ENCODE measurements around the gene CST9.
"Not testable (repeated sequence)": the region's sequence is repeated elsewhere in the genome, so short reads cannot be mapped to it uniquely, and the experiment has no call there.

Gene CST9

GRCh38 chr20:23601715-23602114 lies 4.0 kb downstream of the CST9 start:
- no peaks in the 10 kb centered on the region for H3K36me3 Mint-ChIP-seq
- no peaks in the 10 kb centered on the region for H3K4me1 Mint-ChIP-seq
- H3K27me3 Mint-ChIP-seq: peaks cover 9% of the 10 kb centered on the region
- CTCF ChIA-PET: interaction anchor here (1.0 to 1.5 kb wide), 3 partner anchors 10 to 911 kb away, joined by 3 to 4 read pairs (median 3); no protein-coding TSS in a partner anchor
- H3K9me3 Mint-ChIP-seq: no peaks in the 10 kb centered on the region
- no peak for DNase-seq
- no peak overlapping the region for H3K4me3 Mint-ChIP-seq
- no peak overlapping the region for H3K27ac Mint-ChIP-seq

GRCh38 chr20:23598481-23598880 lies 7.2 kb downstream of the CST9 start:
- no peak overlapping the region for H3K27ac Mint-ChIP-seq
- no peak overlapping the region for H3K4me3 Mint-ChIP-seq
- peaks cover 3% of the 10 kb centered on the region for H3K27me3 Mint-ChIP-seq
- no peaks in the 10 kb centered on the region for H3K9me3 Mint-ChIP-seq
- no peaks in the 10 kb centered on the region for H3K36me3 Mint-ChIP-seq
- no peak for DNase-seq
- CTCF ChIA-PET: no interaction called here
- H3K4me1 Mint-ChIP-seq: no peaks in the 10 kb centered on the region

- no peak for DNase-seq
- Mint-ChIP-seq H3K4me3 (no peak overlapping the region), H3K9me3 (no peaks in the 10 kb centered on the region), H3K27ac (no peak overlapping the region), H3K27me3 (no peaks in the 10 kb centered on the region), H3K4me1 (no peaks in the 10 kb centered on the region), H3K36me3 (no peaks in the 10 kb centered on the region)
- CTCF ChIA-PET: no interaction called here
These were observed 9.0 kb downstream of the CST9 start for GRCh38 chr20:23596579-23597250.

- H3K36me3 Mint-ChIP-seq: no peaks in the 10 kb centered on the region
- H3K27me3 Mint-ChIP-seq: no peaks in the 10 kb centered on the region
- no peak for DNase-seq
- CTCF ChIA-PET: no interaction called here
- no peak overlapping the region for H3K4me3 Mint-ChIP-seq
- H3K4me1 Mint-ChIP-seq: no peaks in the 10 kb centered on the region
- no peaks in the 10 kb centered on the region for H3K9me3 Mint-ChIP-seq
- no peak overlapping the region for H3K27ac Mint-ChIP-seq
These were observed 9.8 kb downstream of the CST9 start for GRCh38 chr20:23595941-23596340.

- Mint-ChIP-seq H3K4me1 (no peaks in the 10 kb centered on the region), H3K27me3 (peaks cover 6% of the 10 kb centered on the region), H3K9me3 (peaks cover 2% of the 10 kb centered on the region), H3K4me3 (no peak overlapping the region), H3K36me3 (no peaks in the 10 kb centered on the region), H3K27ac (no peak overlapping the region)
- DNase-seq: no peak
- CTCF ChIA-PET: no interaction called here
These were observed 17.0 kb downstream of the CST9 start for GRCh38 chr20:23588434-23589403.

- CTCF ChIA-PET: no interaction called here
- Mint-ChIP-seq H3K4me1 (no peaks in the 10 kb centered on the region), H3K27ac (no peak overlapping the region), H3K27me3 (peaks cover 6% of the 10 kb centered on the region), H3K9me3 (peaks cover 2% of the 10 kb centered on the region), H3K36me3 (no peaks in the 10 kb centered on the region), H3K4me3 (no peak overlapping the region)
- DNase-seq: no peak
These were observed 18.1 kb downstream of the CST9 start for GRCh38 chr20:23587631-23588030.

- no peak for DNase-seq
- no peak overlapping the region for H3K27ac Mint-ChIP-seq
- H3K4me3 Mint-ChIP-seq: no peak overlapping the region
- peaks cover 2% of the 10 kb centered on the region for H3K9me3 Mint-ChIP-seq
- no peaks in the 10 kb centered on the region for H3K4me1 Mint-ChIP-seq
- CTCF ChIA-PET: no interaction called here
- no peaks in the 10 kb centered on the region for H3K36me3 Mint-ChIP-seq
- H3K27me3 Mint-ChIP-seq: peaks cover 6% of the 10 kb centered on the region
These were observed 18.8 kb downstream of the CST9 start for GRCh38 chr20:23586735-23587525.

GRCh38 chr20:23585808-23586734 lies 19.6 kb downstream of the CST9 start:
- Mint-ChIP-seq H3K4me3 (no peak overlapping the region), H3K4me1 (no peaks in the 10 kb centered on the region), H3K27ac (no peak overlapping the region), H3K9me3 (peaks cover 2% of the 10 kb centered on the region), H3K36me3 (no peaks in the 10 kb centered on the region), H3K27me3 (peaks cover 6% of the 10 kb centered on the region)
- CTCF ChIA-PET: no interaction called here
- no peak for DNase-seq

- no peak for DNase-seq
- Mint-ChIP-seq H3K36me3 (no peaks in the 10 kb centered on the region), H3K27me3 (peaks cover 6% of the 10 kb centered on the region), H3K27ac (no peak overlapping the region), H3K4me3 (no peak overlapping the region), H3K4me1 (no peaks in the 10 kb centered on the region), H3K9me3 (peaks cover 2% of the 10 kb centered on the region)
- CTCF ChIA-PET: no interaction called here
These were observed 20.3 kb downstream of the CST9 start for GRCh38 chr20:23585449-23585807.

GRCh38 chr20:23584434-23585199 lies 21.1 kb downstream of the CST9 start:
- peaks cover 2% of the 10 kb centered on the region for H3K9me3 Mint-ChIP-seq
- no peak overlapping the region for H3K4me3 Mint-ChIP-seq
- CTCF ChIA-PET: no interaction called here
- no peaks in the 10 kb centered on the region for H3K4me1 Mint-ChIP-seq
- DNase-seq: no peak
- H3K27me3 Mint-ChIP-seq: peaks cover 6% of the 10 kb centered on the region
- no peaks in the 10 kb centered on the region for H3K36me3 Mint-ChIP-seq
- no peak overlapping the region for H3K27ac Mint-ChIP-seq

- DNase-seq: no peak
- no peaks in the 10 kb centered on the region for H3K9me3 Mint-ChIP-seq
- no peaks in the 10 kb centered on the region for H3K36me3 Mint-ChIP-seq
- peaks cover 6% of the 10 kb centered on the region for H3K27me3 Mint-ChIP-seq
- H3K4me3 Mint-ChIP-seq: no peak overlapping the region
- H3K4me1 Mint-ChIP-seq: no peaks in the 10 kb centered on the region
- CTCF ChIA-PET: no interaction called here
- no peak overlapping the region for H3K27ac Mint-ChIP-seq
These were observed 22.2 kb downstream of the CST9 start for GRCh38 chr20:23583526-23583925.

GRCh38 chr20:23582293-23582692 lies 23.4 kb downstream of the CST9 start:
- Mint-ChIP-seq H3K27ac (no peak overlapping the region), H3K36me3 (no peaks in the 10 kb centered on the region), H3K27me3 (peaks cover 6% of the 10 kb centered on the region), H3K4me3 (no peak overlapping the region), H3K9me3 (no peaks in the 10 kb centered on the region), H3K4me1 (no peaks in the 10 kb centered on the region)
- CTCF ChIA-PET: no interaction called here
- no peak for DNase-seq

- H3K36me3 Mint-ChIP-seq, H3K4me1 Mint-ChIP-seq, H3K27me3 Mint-ChIP-seq, H3K9me3 Mint-ChIP-seq, H3K27ac Mint-ChIP-seq, CTCF ChIA-PET, DNase-seq, H3K4me3 Mint-ChIP-seq: not testable (repeated sequence)
These were observed 23.9 kb downstream of the CST9 start for GRCh38 chr20:23581833-23582232.

Measured in activated naive CD4-positive, alpha-beta T cell treated with anti-CD3 and anti-CD28 coated beads, Interleukin-2, amount 10 ng/mL, durations not matched to agents 7 days and 5 days (primary cell).